ENCODE results near the gene GALNT1.

GRCh38 chr18:35635170-35635569, 53.6 kb downstream of the GALNT1 start:
- no peak for TF ChIP-seq CTCF (IDR thresholded peaks at IDR 0.05)
- no peak for TF ChIP-seq POLR2A (IDR thresholded peaks at IDR 0.05)
- TF ChIP-seq POLR2AphosphoS5 (IDR thresholded peaks at IDR 0.05; ENCODE audit: insufficient read depth in 1 of 2, low read depth in 1 of 2): no peak

Data from vagina (tissue), 2 donors.